ENCODE data around the gene LMO3.

LMO3 gene

GRCh38 chr12:16504200-16504599 lies 101.8 kb downstream of the LMO3 start:
- Histone ChIP-seq H3K4me2 (ENCODE audit: low read depth, low read length, poor library complexity, severe bottlenecking) (no peak overlapping the region), H3K4me3 (ENCODE audit: low read length, poor library complexity, severe bottlenecking) (no peak overlapping the region), H3F3A (ENCODE audit: low read depth) (no peaks in the 10 kb centered on the region), H3K4me1 (ENCODE audit: insufficient read depth, low read length, poor library complexity, severe bottlenecking) (no peaks in the 10 kb centered on the region), H3K27me3 (ENCODE audit: insufficient read depth, low read length, poor library complexity, severe bottlenecking) (no peaks in the 10 kb centered on the region), H3K9me2 (replicated peaks; ENCODE audit: low read depth, low read length) (no peaks in the 10 kb centered on the region), H4K20me1 (ENCODE audit: insufficient read depth, low read length, poor library complexity, severe bottlenecking) (no peaks in the 10 kb centered on the region), H2AFZ (ENCODE audit: low read length) (no peak overlapping the region), H3K9me3 (ENCODE audit: insufficient read depth, low read depth, low read length) (0 out of 2 replicates have a peak, but pooled peaks cover 2% of the 10 kb centered on the region), H3K36me3 (ENCODE audit: insufficient read depth, low read length) (no peaks in the 10 kb centered on the region), H3K79me2 (ENCODE audit: insufficient read depth, low read length) (no peaks in the 10 kb centered on the region), H3K9ac (ENCODE audit: low read depth, low read length, poor library complexity, severe bottlenecking) (no peak overlapping the region)
- no peak for TF ChIP-seq CTCF (conservative IDR thresholded peaks at IDR 0.05; ENCODE audit: low read length)
- no peak for TF ChIP-seq EZH2phosphoT487 (IDR thresholded peaks at IDR 0.05; ENCODE audit: borderline replicate concordance)

GRCh38 chr12:16499611-16500010 lies 106.4 kb downstream of the LMO3 start:
- no peaks in the 10 kb centered on the region for H3F3A ChIP-seq (ENCODE audit: low read depth)
- H3K9me2 ChIP-seq (replicated peaks; ENCODE audit: low read depth, low read length): no peaks in the 10 kb centered on the region
- H4K20me1 ChIP-seq (ENCODE audit: insufficient read depth, low read length, poor library complexity, severe bottlenecking): no peaks in the 10 kb centered on the region
- TF ChIP-seq CTCF (conservative IDR thresholded peaks at IDR 0.05; ENCODE audit: low read length) (no peak), EZH2phosphoT487 (IDR thresholded peaks at IDR 0.05; ENCODE audit: borderline replicate concordance) (no peak)
- H3K4me3 ChIP-seq (ENCODE audit: low read length, poor library complexity, severe bottlenecking): no peak overlapping the region
- no peak overlapping the region for H3K9ac ChIP-seq (ENCODE audit: low read depth, low read length, poor library complexity, severe bottlenecking)
- H3K36me3 ChIP-seq (ENCODE audit: insufficient read depth, low read length): no peaks in the 10 kb centered on the region
- H3K9me3 ChIP-seq (ENCODE audit: insufficient read depth, low read depth, low read length): no peaks in the 10 kb centered on the region
- no peak overlapping the region for H3K4me2 ChIP-seq (ENCODE audit: low read depth, low read length, poor library complexity, severe bottlenecking)
- no peak overlapping the region for H2AFZ ChIP-seq (ENCODE audit: low read length)
- no peaks in the 10 kb centered on the region for H3K4me1 ChIP-seq (ENCODE audit: insufficient read depth, low read length, poor library complexity, severe bottlenecking)
- no peaks in the 10 kb centered on the region for H3K79me2 ChIP-seq (ENCODE audit: insufficient read depth, low read length)
- H3K27me3 ChIP-seq (ENCODE audit: insufficient read depth, low read length, poor library complexity, severe bottlenecking): no peaks in the 10 kb centered on the region

All from Loucy (cell line).